Stomach (tissue), 9 donors: Measurements from ENCODE around the gene STXBP6. TPM values are rescaled to one million over a fixed set of nuclear protein-coding genes. Genes with fewer than 3 reads are reported as not detected.

Source experiments
- DNase-seq, 2 donors: peaks; one replicate each; pipeline versions ENCODE4 v3.0.0 to v3.0.0-alpha.2; 2013 to 2019
- H3K27ac ChIP-seq, 5 donors: fragments of 200-600 bp in 4 of 5; sonication (generic) in 4 of 5; one replicate each; pipeline ENCODE4 v1.5.1; 2013 to 2019; ENCODE audit warnings: mild to moderate bottlenecking in 1 of 5, moderate library complexity in 1 of 5
- H3K27me3 ChIP-seq, 3 donors: fragments of 200-600 bp; sonication (generic); one replicate each; pipeline ENCODE4 v1.5.1; 2017 to 2019; ENCODE audit warnings: mixed run types in 1 of 3
- H3K36me3 ChIP-seq, 4 donors: fragments of 200-600 bp; sonication (generic); 1 replicate in 3 of 4; 2 replicates in 1 of 4; pipeline ENCODE4 v1.5.1; 2016 to 2019
- H3K4me1 ChIP-seq, 4 donors: fragments of 200-600 bp; sonication (generic); one replicate each; pipeline ENCODE4 v1.5.1; 2016 to 2019
- H3K4me3 ChIP-seq, 4 donors: fragments of 200-600 bp; sonication (generic) in 3 of 4; one replicate each; pipeline ENCODE4 v1.5.1; 2016 to 2019; ENCODE audit warnings: mild to moderate bottlenecking in 1 of 4
- H3K9me3 ChIP-seq, 4 donors: fragments of 200-600 bp; sonication (generic); one replicate each; pipeline ENCODE4 v1.5.1; 2016 to 2019
- EP300 ChIP-seq: sonication (generic); formaldehyde crosslinking; IDR thresholded peaks from one replicate; pipeline ENCODE4 v1.6.1; 2017; ENCODE audit warnings: antibody characterized with exemption
- POLR2A ChIP-seq, 4 donors: fragments of 450-650 bp; IDR thresholded peaks; one replicate each; pipeline ENCODE4 v1.6.1; 2016; ENCODE audit warnings: antibody characterized with exemption in 4 of 4, control low read depth in 2 of 4, mild to moderate bottlenecking in 1 of 4, moderate library complexity in 1 of 4
- POLR2AphosphoS5 ChIP-seq, 3 donors: sonication (generic); formaldehyde crosslinking; IDR thresholded peaks; one replicate each; pipeline ENCODE4 v1.6.1; 2016; ENCODE audit warnings: antibody characterized with exemption in 3 of 3
- WGBS, 5 donors: extraction: QIAGEN DNeasy Blood & Tissue Kit in 3 of 5; methylation state at CpG; one replicate each; pipeline versions ENCODE4 v1.1.5 to v1.1.7; 2013 to 2018; 5-methylcytosine and 5-hydroxymethylcytosine counted together
- intact Hi-C: fragments of 100-400 bp; cut with DNase I; formaldehyde crosslinking; loops from one replicate; pipeline ENCODE4 v1.15.1; 2023; ENCODE audit warnings: low total_unique reads
- polyA plus RNA-seq, 3 donors: library from polyadenylated mRNA; stranded (reverse); fragments of 200-250 nt; gene quantifications; one replicate each; pipeline ENCODE4 v1.2.3, GENCODE V29; 2013
- total RNA-seq, 5 donors: library from RNA; depleted of rRNA; stranded (reverse); fragments of >200 nt; gene quantifications; one replicate each; pipeline versions ENCODE4 v1.1.0 to v1.2.3, GENCODE V29; 2014 to 2016
- TF ChIP-seq, protein P1 (sequence below), 7 experiments: fragments of 450-650 bp in 4 of 7; fragments of 200-600 bp in 3 of 7; sonication (generic) in 3 of 7; IDR thresholded peaks; one replicate each; pipeline ENCODE4 v1.5.1; 2016 to 2019; ENCODE audit warnings: antibody characterized with exemption in 7 of 7, control low read depth in 2 of 7, mild to moderate bottlenecking in 1 of 7
- donor health status: healthy with polysubstance abuse.
- donor health status: Bipolar disorder and iron deficiency.
- donor health status: healthy.

STXBP6 gene
- total and polyA plus RNA-seq, 8 donors = 7.4 to 37.1 (median 15.2) TPM

GRCh38 chr14:24908592-24909236 lies 141.2 kb downstream of the STXBP6 start:
- Histone ChIP-seq H3K4me1 (peaks cover 0 to 19% (median 11%) of the 10 kb centered on the region in 4 donors), H3K9me3 (no peaks in the 10 kb centered on the region), H3K27me3 (no peaks in the 10 kb centered on the region), H3K4me3 (no peak overlapping the region), H3K27ac (no peak overlapping the region), H3K36me3 (no peaks in the 10 kb centered on the region)
- intact Hi-C loops = no loop called here
- 72 to 78% (median 77%) methylated on average over 4 of the region's 4 CpGs for WGBS, 5 donors
- DNase-seq = no peak
- TF ChIP-seq POLR2AphosphoS5 (IDR thresholded peaks at IDR 0.05) (no peak), POLR2A (IDR thresholded peaks at IDR 0.05) (no peak), EP300 (no peak)
- TF ChIP-seq, protein P1, sequence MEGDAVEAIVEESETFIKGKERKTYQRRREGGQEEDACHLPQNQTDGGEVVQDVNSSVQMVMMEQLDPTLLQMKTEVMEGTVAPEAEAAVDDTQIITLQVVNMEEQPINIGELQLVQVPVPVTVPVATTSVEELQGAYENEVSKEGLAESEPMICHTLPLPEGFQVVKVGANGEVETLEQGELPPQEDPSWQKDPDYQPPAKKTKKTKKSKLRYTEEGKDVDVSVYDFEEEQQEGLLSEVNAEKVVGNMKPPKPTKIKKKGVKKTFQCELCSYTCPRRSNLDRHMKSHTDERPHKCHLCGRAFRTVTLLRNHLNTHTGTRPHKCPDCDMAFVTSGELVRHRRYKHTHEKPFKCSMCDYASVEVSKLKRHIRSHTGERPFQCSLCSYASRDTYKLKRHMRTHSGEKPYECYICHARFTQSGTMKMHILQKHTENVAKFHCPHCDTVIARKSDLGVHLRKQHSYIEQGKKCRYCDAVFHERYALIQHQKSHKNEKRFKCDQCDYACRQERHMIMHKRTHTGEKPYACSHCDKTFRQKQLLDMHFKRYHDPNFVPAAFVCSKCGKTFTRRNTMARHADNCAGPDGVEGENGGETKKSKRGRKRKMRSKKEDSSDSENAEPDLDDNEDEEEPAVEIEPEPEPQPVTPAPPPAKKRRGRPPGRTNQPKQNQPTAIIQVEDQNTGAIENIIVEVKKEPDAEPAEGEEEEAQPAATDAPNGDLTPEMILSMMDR (IDR thresholded peaks at IDR 0.05) = no peak

DNA sequence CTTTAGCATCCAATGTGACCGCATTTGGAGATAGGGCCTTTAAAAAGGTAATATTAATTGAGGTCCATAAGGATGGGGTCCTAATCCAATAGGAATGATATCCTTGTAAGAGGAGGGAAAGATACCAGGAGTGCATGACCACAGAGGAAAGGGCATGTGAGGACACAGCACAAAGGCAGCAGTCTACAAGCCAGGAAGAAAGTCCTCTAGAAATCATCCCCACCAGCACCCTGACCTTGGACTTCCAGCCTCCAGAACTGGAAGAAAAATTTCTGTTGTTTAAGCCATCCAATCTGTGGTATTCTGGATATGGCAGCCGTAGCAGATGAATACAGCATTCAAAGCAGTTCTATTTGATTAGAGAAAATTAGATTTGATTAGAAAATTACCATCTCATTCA lies 145.4 kb downstream of the STXBP6 start:
- no peak for TF ChIP-seq POLR2A (IDR thresholded peaks at IDR 0.05)
- TF ChIP-seq POLR2AphosphoS5 (IDR thresholded peaks at IDR 0.05) = no peak
- TF ChIP-seq, protein P1 (IDR thresholded peaks at IDR 0.05) = no peak
- WGBS, 5 donors = 95 to 100% (median 98%) methylated on average over 2 of the region's 2 CpGs
- no peaks in the 10 kb centered on the region for H3K9me3 ChIP-seq
- no peaks in the 10 kb centered on the region for H3K36me3 ChIP-seq
- intact Hi-C loops = no loop called here
- H3K4me3 ChIP-seq = no peak overlapping the region
- H3K27ac ChIP-seq = no peak overlapping the region
- no peaks in the 10 kb centered on the region for H3K27me3 ChIP-seq
- no peak for DNase-seq
- peaks cover 0 to 11% (median 7%) of the 10 kb centered on the region in 4 donors for H3K4me1 ChIP-seq

DNA sequence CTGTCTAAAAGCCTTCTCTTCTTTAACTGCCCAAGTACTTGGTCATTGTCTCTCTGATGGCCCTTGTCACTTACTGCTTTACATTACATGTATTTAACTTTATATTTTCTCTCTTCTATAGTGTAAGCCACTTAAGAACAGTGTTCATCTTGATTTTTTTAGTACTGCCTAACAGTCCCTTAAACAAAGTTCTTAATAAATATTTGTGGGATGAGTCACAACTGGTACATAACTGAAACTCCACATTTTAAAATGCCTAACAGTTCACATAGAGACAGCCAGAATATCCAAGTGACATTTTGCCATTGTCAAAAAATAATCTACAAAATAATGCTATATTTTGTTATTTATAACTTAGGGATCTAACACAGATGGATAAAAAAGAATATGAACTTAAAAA lies 146.6 kb downstream of the STXBP6 start:
- Histone ChIP-seq H3K27ac (no peak overlapping the region), H3K27me3 (no peaks in the 10 kb centered on the region), H3K4me3 (no peak overlapping the region), H3K4me1 (peaks cover 0 to 11% (median 7%) of the 10 kb centered on the region in 4 donors), H3K36me3 (no peaks in the 10 kb centered on the region), H3K9me3 (no peaks in the 10 kb centered on the region)
- TF ChIP-seq POLR2AphosphoS5 (IDR thresholded peaks at IDR 0.05) (no peak), POLR2A (IDR thresholded peaks at IDR 0.05) (no peak), EP300 (no peak)
- TF ChIP-seq, protein P1 (IDR thresholded peaks at IDR 0.05) = no peak
- intact Hi-C loops = no loop called here
- DNase-seq = no peak

DNA sequence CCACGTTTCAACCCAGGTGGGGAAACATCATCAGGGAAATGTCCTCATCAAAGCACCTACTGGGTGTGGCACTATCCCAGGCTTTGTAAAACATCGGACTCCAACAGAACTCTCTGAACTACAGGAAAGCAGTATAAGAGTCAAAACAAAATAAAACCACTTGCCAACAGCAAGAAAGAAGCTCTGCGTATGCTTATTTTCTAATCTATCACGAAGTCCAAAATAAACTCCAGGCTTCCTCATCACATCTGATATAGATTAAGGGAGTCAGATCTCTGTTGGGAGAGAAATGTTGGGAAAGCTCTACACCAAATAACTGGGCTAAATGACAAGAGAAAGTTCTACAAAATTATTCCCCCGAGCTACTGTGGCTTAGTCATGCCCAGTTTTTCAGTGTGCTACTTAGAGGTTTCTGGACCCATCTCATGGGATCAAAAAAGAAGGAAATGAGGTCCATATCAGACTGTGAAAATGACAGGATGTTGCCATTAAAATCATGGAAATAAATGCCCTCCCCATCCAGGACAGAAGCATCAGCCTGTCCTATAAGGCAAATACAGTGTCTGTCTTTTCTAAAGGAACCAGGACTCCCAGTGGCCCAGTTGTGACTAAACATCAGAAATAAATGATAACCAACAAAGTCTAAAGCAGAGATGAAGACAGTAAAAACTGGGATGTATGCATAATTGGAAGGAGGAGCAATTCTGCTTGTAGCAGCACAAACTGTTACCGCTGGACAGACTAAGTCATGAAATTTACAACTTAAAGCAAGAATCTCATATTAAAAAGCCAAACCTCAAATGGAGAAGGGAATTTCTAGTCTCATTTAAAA lies 149.5 kb downstream of the STXBP6 start:
- 39 to 48% (median 47%) methylated on average over 6 of the region's 6 CpGs for WGBS, 5 donors
- intact Hi-C loops = no loop called here
- TF ChIP-seq POLR2AphosphoS5 (IDR thresholded peaks at IDR 0.05) = no peak
- TF ChIP-seq, protein P1 (IDR thresholded peaks at IDR 0.05) = no peak
- no peak for TF ChIP-seq EP300
- TF ChIP-seq POLR2A (IDR thresholded peaks at IDR 0.05) = no peak
- no peaks in the 10 kb centered on the region for H3K27me3 ChIP-seq
- peaks cover 0 to 15% (median 9%) of the 10 kb centered on the region in 4 donors for H3K4me1 ChIP-seq
- H3K36me3 ChIP-seq = no peaks in the 10 kb centered on the region
- no peak overlapping the region for H3K4me3 ChIP-seq
- H3K9me3 ChIP-seq = no peaks in the 10 kb centered on the region
- peak in 1 of 2 donors; percentile 43 for DNase-seq
- H3K27ac ChIP-seq = no peak overlapping the region
